ENCODE results near the gene RAPGEF6. TPM values are rescaled to one million over a fixed set of nuclear protein-coding genes. Genes with fewer than 3 reads are reported as not detected.

RAPGEF6 gene
- total RNA-seq, 4 donors from 2014 or later = 17.2 to 23.3 (median 20.1) TPM

- Histone ChIP-seq H3K9me3 (no peaks in the 10 kb centered on the region), H3K27me3 (no peaks in the 10 kb centered on the region), H3K4me3 (no peak overlapping the region), H3K4me1 (peaks cover 15 to 67% (median 57%) of the 10 kb centered on the region in 4 donors), H3K36me3 (no peaks in the 10 kb centered on the region), H3K27ac (replicated peaks in 1 of 4) (no peak overlapping the region)
- TF ChIP-seq POLR2AphosphoS5 (IDR thresholded peaks at IDR 0.05) = no peak
- TF ChIP-seq EP300 (IDR thresholded peaks at IDR 0.05) = no peak
- TF ChIP-seq POLR2A (IDR thresholded peaks at IDR 0.05; ENCODE audit: low read depth) = no peak
- TF ChIP-seq CTCF (IDR thresholded peaks at IDR 0.05) = no peak
- intact Hi-C loops (cut with DNase I) = loop anchor here (5.0 kb wide), 1 partner anchor 166 kb away; the partner anchor contains the start of gene FNIP1
- WGBS = 81% methylated on average over 4 of the region's 4 CpGs
- no peak for DNase-seq (ENCODE audit: extremely low spot score)
Observed at GRCh38 chr5:131630963-131631350, 4.1 kb downstream of the RAPGEF6 start.

- TF ChIP-seq EP300 (IDR thresholded peaks at IDR 0.05) (no peak), POLR2AphosphoS5 (IDR thresholded peaks at IDR 0.05) (no peak), CTCF (IDR thresholded peaks at IDR 0.05) (no peak), POLR2A (IDR thresholded peaks at IDR 0.05; ENCODE audit: low read depth) (no peak)
- WGBS = 64% methylated on average over 4 of the region's 4 CpGs
- Histone ChIP-seq H3K4me1 (peaks cover 15 to 67% (median 59%) of the 10 kb centered on the region in 4 donors), H3K9me3 (no peaks in the 10 kb centered on the region), H3K4me3 (no peak overlapping the region), H3K27ac (replicated peaks in 1 of 4) (no peak overlapping the region), H3K27me3 (no peaks in the 10 kb centered on the region), H3K36me3 (no peaks in the 10 kb centered on the region)
- DNase-seq (ENCODE audit: extremely low spot score) = no peak
- intact Hi-C loops (cut with DNase I) = loop anchor here (5.0 kb wide), 1 partner anchor 167 kb away; the partner anchor contains the start of gene FNIP1
Observed at GRCh38 chr5:131630208-131630962, 4.6 kb downstream of the RAPGEF6 start.

- Histone ChIP-seq H3K9me3 (no peaks in the 10 kb centered on the region), H3K27me3 (no peaks in the 10 kb centered on the region), H3K4me1 (peaks cover 15 to 66% (median 58%) of the 10 kb centered on the region in 4 donors), H3K27ac (replicated peaks in 1 of 4) (no peak overlapping the region), H3K36me3 (no peaks in the 10 kb centered on the region), H3K4me3 (no peak overlapping the region)
- 94% methylated on average over 1 of the region's 1 CpG for WGBS
- intact Hi-C loops (cut with DNase I) = no loop called here
- TF ChIP-seq POLR2AphosphoS5 (IDR thresholded peaks at IDR 0.05) = no peak
- TF ChIP-seq POLR2A (IDR thresholded peaks at IDR 0.05; ENCODE audit: low read depth) = no peak
- TF ChIP-seq EP300 (IDR thresholded peaks at IDR 0.05) = no peak
- TF ChIP-seq CTCF (IDR thresholded peaks at IDR 0.05) = no peak
- no peak for DNase-seq (ENCODE audit: extremely low spot score)
Observed at GRCh38 chr5:131628990-131629389, 6.0 kb downstream of the RAPGEF6 start.

DNA sequence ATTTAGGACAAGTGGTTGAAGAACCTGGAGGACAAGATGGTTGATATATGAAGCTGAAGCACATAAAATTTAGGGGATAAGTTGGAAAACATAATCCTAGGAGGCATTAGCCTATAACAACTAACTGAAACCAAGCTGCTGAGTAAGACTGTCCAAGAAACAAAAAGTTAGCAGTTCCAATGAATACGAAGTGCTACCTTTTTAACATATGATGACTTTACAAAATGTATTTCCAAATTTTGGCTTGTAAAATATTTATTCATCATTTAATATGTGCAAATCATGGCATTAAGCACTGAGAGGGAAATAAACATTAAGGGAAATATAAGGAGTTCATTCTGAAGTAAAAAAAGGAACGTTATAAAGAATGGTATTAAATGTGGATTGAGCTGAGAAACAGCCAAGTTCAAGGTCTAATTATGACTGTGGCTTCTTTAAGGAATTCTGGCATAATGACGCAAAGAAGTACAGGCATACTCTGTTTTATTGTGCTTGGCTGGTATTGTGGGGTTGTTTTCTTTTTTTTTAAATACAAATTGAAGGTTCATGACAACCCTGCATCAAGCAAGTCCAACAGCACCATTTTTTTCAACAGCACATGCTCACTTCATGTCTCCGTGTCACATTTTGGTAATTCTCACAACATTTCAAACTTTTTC, 7.7 kb downstream of the RAPGEF6 start:
- 80% methylated on average over 4 of the region's 4 CpGs for WGBS
- no peak overlapping the region for H3K4me3 ChIP-seq

More for the DNA sequence above, 7.7 kb downstream of the RAPGEF6 start:
- Histone ChIP-seq H3K36me3 (no peaks in the 10 kb centered on the region), H3K4me1 (peaks cover 7 to 59% (median 50%) of the 10 kb centered on the region in 4 donors), H3K27ac (replicated peaks in 1 of 4) (no peak overlapping the region), H3K27me3 (no peaks in the 10 kb centered on the region), H3K9me3 (no peaks in the 10 kb centered on the region)
- DNase-seq (ENCODE audit: extremely low spot score) = no peak
- intact Hi-C loops (cut with DNase I) = no loop called here
- no peak for TF ChIP-seq EP300 (IDR thresholded peaks at IDR 0.05)
- no peak for TF ChIP-seq POLR2AphosphoS5 (IDR thresholded peaks at IDR 0.05)
- TF ChIP-seq POLR2A (IDR thresholded peaks at IDR 0.05; ENCODE audit: low read depth) = no peak
- no peak for TF ChIP-seq CTCF (IDR thresholded peaks at IDR 0.05)
